Midbrain (tissue), 1 donor: Measurements from ENCODE around the gene NXF1.
"Not testable (repeated sequence)": the region's sequence is repeated elsewhere in the genome, so short reads cannot be mapped to it uniquely, and the experiment has no call there.

Experiments used
- DNase-seq: peaks from one replicate; lab custom pipeline; 2025; lab: John Stamatoyannopoulos, UW

The NXF1 gene

DNA sequence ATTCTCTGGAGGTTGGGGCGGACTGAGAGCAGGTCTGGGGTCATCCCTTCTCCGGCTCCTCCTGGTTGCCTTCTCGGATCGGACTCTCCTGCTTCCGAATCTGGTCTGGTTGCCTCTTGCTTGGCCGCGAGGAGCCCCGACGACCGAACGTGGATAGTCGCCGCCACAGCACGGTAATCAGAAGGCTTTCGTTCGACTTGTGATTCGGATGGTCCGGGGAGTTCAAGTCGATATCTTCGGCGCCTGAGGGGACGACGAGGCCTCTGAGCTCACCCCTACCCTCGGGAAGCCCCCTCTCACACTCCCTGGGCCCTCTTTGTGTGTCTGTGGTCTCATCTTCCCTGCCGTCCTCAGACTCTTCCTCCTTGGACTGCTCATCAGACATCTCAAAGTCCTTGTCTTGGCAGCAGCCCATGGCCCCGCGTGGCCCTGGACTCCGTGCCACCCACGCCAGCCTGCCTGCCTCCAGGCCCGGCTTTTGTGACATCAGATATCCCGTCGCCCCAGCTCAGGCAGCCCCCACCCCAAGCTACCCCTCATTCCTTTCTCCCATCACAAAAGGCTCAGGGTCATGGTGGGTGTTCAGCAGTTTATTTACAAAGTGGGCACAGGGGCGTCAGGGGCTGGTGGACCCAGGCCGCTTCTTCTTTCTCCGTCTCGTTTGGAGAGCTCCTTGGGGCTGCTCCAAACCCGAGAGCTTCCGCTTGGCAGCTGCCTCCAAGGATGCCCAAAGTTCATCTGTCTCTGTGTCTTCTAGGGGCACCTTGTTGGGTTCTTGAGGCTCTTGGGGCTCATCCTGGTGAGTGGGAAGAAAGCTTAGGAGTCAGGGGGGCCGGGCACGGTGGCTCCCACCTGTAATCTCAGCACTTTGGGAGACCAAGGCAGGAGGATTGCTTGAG lies 27.3 kb upstream of the NXF1 start, which contains the start of gene TEX54:
TEX54 (minus strand) TSS at position 506 of the 899 bp plus-strand sequence.
- no peak for DNase-seq

DNA sequence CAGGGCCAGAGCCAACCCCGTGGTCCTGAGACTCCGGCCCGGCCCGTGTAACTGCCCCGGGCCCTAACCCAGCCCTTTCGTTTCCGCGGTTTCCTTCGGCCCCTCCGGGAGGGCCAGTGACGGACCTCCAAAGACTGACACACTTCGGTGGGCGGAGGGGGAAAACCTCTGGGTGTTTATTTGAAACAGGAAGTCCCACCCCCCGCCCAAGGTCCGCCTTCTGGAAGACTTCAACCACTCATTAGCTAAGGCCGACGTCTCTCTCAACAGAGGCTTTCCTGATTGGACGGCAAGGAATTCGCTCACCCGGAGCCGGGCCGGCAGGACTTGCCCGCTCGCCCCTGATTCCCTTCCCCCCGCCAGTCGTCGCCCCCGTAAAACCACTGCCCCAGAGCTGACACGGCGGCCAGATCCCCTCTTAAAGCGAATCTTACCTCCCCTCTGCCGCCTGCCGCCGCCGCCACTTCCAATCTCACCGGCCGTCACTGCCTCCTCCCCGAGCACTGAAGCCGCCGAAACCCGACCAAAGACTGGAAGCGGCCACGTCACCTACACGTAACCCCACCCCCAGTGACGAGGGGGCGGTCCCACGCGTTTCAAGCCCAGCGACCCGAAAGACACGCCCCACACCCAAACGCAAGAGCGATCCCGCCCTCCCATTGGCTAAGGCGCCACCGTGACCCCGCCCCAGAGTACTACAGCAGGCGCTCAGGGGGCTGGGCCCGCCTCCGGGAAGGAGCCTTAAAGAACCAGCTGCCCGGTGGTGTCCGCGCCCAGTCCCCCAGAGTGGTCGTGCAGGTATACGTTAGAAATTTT lies 26.5 kb upstream of the NXF1 start, which contains the start of gene STX5:
STX5 (minus strand) TSS at position 532 of the 816 bp plus-strand sequence. CDS start 808 bp downstream, outside the sequence.
- DNase-seq: peak; percentile 99

DNA sequence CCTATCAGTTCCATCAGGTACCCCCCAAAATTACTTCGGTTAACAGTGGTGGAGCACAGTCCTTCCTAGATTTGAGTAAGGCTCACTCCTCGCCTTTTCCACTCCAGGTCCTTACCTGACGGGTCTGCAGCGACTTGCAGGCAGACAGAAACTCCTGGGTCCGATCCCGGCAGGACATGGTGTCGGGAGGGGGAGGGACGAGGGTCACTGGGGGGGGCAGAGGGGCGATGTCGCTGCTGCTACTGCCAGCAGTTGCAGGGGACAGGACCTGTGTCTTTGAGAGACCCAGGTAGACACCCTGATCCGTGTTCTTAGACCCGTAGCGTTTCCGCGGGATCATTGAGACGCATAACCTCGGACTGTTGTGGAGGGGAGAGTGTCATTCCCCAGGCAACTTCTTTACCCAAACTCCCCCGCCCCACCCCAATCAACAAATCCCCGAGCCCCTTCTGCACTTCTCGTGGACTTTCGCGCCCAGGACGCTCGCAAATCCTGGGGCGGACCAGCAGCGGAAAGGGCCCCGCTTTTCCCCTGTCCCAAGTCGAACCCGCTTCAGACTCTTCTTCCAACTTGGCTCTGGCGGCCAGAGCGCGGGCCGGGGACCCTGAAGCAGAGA lies 25.8 kb upstream of the NXF1 start:
- no peak for DNase-seq

DNA sequence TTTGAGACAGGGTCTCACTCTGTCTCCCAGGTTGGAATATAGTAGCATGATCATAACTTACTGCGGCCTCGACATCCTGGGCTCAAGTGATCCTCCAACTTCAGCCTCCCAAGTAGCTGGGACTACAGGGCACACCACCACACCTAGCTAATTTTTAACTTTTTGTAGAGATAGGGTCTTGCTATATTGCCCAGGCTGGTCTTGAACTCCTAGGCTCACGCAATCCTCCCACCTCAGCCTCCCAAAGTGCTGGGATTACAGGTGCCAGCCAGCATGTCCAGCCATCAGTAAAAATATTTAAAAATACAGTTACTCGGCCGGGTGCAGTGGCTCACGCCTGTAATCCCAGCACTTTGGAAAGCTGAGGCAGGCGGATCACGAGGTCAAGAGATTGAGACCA lies 22.9 kb upstream of the NXF1 start:
- DNase-seq: not testable (repeated sequence)

DNA sequence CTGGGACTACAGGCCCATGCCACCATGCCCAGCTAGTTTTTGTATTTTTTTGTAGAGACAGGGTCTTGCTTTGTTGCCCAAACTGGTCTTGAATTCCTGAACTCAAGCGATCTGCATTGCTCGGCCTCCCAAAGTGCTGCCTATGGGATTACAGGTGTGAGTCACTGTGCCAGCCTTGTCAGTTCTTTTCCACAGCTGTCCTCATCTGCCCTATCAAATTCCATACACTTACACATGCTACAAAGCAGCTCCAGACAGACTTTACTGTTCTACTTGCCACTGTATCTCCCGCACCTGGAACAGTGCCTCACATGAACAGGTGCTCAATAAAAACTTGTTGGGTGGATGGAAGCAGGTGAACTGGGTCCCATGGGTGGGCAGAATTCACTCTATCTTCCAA lies 18.4 kb upstream of the NXF1 start:
- DNase-seq: no peak

DNA sequence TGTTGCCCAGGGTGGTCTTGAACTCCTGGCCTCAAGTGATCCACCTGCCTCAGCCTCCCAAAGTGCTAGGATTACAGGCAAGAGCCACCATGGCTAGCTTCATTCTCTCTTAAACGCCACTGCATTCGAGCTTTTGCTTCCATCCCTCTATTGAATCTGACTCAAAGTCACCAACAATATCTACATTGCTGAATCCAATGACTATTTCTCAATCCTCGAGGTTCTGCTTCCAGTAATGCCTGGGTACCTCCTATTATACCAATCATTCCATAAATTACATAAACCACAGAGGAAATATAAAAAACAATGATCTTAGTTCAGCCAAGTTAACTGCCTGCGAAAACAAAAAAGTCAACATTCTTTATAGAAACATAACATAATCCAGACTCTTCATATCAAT lies 11.9 kb upstream of the NXF1 start:
- no peak for DNase-seq

DNA sequence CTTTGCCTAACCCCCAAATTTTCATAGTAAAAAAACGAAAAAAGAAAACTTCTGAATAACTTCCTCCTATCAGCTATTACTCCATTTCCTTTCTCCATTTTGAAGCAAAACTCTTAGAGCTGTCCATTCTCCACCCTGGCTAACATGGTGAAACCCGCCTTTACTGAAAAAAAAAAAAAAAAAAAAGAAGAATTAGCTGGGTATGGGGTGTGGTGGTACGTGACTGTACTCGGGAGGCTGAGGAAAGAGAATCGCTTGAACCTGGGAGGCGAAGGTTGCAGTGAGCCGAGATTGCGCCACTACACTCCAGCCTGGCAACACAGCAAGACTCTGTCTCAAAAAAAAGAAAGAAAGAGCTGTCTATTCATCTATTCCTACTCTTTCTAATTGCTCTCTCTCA lies 11.3 kb upstream of the NXF1 start:
- no peak for DNase-seq

DNA sequence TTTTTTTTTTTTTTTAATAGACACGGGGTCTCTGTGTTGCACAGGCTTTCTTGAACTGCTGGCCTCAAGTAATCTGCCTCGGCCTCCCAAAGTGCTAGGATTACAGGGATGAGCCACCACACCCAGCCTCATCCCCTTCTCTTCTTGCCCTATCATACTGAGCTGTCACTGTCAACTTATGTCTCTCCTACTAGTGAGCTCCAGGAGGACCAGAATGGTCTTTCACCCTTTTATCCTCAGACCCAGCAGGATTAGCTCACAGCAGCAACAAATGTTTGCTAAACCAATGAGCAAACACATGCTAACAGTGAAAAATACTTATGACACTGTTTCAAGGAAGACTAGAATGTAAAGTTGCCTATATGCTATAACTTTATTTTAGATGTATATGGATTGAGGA lies 6.4 kb upstream of the NXF1 start:
- no peak for DNase-seq

DNA sequence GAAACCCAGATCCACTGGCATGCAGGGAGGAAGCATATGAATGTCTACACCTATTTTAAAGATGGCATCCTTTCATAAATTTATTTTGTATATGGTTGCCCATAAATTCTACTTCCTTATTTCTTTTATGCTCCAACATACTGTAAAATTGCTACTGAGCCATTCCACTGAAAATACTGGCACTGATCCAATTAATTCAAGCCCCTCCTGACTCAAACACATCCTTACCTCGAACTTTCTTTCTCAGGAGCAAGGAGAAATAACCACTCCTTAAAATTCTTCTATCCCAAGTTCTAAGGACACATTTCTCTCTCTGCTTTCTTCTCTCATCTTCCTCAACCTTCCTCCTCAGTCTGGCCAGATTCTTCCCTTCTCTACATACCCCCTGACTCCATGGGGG lies 5.5 kb upstream of the NXF1 start:
- no peak for DNase-seq

DNA sequence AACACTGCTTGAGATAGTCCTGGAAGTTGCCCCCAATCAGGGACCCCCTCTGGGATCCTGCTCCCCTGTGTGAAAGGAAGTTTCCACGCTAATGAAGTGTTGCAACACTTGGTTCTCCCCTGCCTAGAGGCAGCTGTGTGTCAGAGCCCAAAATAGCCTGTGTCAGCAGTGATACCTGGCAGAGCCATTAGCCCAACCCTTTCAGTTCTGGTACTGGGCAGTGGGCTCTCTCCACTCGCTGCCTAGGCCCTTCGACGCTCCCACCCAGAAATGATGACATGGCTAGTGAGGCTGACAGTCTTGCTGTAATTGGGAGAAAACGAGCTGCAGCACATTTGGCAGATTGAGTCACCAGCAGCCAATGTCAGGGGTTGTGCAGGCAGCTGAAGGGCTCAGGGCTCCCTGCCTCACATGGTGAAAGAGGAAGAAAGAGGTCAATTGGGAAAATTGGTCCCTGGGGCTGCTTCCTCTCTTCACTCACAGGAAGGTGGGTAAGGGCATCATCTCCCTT lies 1.4 kb upstream of the NXF1 start:
- no peak for DNase-seq

DNA sequence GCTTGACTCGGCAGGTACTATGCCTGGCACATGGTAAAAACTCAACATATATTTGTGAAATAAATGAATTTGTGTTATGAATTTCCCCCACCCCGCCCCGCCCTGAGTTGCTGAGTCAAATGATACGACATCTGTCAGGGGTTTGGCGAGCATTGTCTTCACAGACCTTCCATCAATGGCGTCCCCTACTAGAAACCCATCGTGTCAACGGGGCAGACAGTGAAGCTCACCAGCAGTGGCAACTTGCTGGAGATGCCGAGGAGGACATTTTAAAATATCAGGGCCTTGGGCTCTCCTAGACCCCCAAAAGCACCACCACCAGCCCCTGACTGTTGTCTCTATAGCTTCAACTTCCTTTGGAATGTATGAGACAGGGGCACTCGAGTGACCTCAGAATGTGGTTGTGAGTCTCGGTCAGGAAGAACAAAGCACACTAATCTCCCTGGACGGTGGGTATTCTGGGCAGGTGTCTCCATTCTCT lies 761 bp upstream of the NXF1 start:
- no peak for DNase-seq

DNA sequence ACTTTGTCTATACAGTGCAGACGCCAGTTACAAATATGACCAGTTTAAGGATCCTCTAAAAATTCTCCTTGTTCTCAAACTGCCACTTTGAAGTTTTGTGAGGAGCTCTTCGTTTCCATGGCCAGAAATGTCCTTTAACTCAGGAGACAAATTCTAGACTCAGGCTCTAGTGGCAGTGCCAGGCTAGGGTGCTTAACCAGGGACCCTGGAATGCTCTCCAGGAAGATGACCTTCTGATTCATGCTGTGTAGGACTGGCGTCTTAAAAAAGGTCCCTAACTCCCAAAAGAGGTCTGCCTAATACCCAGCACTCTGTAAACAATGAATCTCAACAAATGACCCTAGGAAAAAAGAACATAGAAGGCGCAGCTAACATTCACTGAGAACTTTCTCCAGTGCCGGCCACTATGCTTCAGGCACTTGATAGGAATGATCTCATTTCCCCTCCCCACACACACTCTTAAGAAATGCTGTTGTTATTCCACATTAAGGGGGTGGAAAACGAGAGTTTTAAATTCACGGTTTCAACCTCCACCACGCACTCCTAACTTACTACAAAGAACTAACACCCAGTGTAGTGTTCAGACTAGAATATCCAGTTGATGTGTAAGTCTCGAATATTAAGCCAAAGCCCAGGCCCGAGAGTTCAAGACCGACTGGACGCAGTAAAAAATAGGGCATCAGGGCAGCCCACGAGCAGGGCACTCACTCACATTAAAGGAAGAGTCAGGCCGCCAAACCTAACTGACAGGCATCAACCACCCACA lies 747 bp downstream of the NXF1 start:
- no peak for DNase-seq

DNA sequence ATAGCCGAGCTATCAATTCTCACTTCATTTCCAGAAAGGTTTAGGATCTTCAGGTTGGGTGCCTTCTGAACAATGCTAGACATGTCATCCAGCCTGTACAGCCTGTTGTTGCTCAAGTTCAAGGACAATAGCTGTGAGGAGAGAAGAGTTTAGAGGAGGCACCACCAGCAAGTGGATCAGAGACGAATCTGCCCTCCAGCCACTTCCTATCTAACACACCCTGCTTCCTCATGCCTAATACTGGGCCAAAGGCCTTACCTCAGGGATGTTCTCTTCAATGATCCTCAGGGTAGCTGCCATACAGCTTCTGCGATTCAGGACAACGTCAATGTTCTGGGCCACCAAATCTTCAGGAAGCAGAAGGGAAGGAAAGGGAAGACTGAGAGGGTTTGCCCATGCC lies 4.2 kb downstream of the NXF1 start:
- no peak for DNase-seq

DNA sequence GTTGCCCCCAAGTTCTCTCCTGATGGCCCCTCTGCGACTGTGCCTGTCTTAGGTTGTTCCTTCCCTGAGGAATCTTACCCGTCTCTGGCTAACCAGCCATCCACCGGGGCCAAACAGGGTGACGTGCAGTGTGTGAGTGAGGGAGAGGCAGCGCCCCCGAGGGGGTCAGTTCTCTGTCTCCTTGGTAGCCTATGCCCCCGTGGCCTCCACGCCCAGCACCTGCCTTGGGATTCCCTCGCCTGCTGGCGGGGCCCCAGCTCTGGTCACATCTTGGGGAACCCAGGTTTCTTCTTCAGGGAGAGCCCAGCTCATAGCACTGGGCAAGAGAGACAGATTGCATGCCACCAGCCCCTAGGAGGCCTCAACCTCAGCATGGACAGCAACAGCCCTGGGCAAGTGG lies 5.8 kb downstream of the NXF1 start:
- no peak for DNase-seq

DNA sequence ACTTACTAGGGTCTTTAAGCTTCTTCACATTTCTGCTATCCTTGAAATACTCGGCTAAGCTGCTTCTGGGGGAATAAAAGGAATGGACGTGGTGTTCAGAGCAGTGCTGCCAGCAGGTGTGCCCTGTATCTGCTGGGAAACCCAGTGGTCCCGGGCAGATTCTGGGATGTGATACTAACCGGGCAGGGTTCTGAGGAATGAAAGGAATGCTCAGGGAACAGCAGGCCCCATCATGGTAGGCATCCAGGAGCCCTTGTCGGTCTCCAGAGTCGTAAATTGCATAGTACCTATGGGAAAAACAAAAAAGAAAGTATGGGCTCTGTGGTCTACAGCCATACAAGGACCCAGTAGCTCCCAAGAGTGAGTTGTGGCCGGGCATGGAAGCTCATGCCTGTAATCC lies 9.0 kb downstream of the NXF1 start:
- DNase-seq: no peak

DNA sequence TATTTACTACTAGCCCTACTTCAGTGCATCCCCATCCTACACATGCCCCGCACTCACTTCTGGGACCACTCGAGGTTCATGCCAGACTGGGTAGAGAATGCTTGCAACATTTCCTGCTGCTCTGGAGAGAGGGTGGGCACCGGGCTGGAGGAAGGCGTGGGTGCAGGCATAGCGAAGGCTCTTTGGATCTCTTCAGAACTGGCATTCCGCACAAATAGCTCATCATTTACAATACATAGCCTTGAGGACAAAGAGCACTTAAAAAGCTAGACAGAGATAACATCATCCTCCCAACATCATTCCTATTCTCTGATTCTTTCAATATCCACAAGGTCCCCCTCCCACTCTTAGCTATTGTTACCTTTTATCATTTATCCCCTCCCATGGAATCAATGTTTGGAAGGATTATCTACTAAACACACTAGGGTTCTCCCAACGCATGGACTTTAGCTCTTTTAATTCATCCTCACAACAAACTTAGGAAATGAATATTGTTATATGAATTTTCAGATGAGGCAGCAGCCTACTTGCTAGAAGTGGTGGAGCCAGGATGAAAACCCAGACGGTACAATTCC lies 11.0 kb downstream of the NXF1 start:
- DNase-seq: no peak

DNA sequence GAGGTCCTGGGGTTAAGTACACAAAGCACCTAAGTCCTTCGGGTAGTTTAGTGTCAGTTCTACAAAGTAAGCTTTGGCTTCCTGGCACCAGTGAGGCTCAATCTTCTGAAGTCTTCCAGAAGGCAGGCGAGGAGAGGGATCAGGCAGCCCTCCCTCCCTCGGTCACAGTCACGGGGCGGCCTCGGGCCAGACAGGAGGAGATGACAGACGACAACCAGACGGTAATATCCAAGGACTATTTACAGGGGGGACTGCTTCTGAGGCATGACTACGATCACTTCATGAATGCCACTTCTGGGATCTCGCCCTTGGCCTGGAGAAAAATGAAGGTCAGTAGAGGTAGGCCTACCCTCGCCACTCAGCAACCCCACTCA lies 13.1 kb downstream of the NXF1 start:
- DNase-seq: no peak

DNA sequence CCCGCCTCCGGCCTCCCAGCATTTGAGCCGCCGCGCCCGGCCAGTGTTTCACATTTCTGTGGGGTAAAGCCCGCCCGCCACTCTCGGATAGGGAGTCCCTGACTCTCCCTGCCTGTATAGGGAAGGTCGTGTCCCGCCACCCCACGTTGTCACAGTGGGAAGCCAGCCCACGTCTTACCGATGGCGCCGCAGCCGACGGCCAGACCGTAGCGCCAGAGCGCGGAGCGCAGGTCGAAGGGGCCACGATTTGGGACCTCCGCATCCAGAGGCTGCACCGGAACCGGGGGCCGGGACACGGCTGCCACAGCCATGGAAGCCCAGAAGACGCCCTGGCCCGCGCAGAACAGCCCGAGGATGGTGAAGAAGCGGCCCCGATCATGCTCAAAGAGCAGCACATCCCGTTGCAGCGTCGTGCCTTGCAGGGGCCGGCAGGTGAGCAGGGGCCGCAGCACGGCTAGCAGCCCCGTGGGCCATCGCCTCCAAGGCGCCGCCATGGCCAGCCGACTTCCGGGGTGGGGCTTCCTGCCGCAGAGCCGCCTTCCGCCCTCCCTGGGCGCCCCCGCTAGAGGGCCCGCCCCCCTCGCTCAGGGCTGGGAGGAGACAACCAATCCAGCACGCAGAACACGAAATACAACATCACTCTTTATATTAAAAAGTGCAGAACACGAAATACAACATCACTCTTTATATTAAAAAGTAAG lies 13.6 kb downstream of the NXF1 start, which contains the start of gene TMEM223:
TMEM223 (minus strand) TSS at position 506 of the 701 bp plus-strand sequence; CDS start at position 494, 12 bp downstream.
- DNase-seq: peak; percentile 85

DNA sequence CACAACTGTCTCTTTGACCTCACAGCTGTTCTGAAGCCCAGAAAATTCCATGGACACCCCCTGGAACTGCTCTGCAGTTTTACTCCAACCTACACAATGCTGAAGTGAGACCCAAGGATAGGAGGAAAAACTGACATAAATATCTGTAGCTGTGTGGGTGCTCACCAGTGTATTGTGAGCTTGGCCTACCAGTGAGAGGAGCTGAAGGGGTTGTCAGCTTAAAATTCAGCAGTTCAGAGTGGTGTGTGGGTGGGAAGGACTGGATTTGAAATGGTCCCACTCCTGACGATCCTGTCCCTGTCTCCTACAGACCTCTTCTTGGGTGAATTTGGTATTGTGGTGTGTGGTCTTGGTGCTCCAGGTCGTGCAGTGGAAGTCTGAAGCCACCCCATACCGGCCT lies 15.7 kb downstream of the NXF1 start:
- no peak for DNase-seq

DNA sequence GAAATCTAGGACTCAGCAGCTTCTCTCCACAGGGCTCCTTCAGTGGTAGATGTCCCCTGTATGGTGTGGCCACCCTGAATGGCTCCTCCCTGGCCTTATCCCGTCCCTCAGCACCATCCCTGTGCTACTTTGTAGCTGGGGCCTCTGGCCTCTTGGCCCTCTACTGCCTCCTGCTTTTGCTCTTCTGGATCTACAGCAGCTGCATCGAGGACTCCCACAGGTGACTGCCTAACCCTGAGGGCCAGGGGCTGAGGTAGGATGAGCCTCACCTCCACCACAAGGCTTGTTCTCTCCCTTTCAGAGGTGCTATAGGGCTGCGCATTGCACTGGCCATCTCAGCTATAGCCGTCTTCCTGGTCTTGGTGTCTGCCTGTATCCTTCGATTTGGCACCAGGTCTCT lies 16.2 kb downstream of the NXF1 start:
- no peak for DNase-seq
